GM23248 (cell line): Measurements from ENCODE around the gene SUPT20H. TPM values are rescaled to one million over a fixed set of nuclear protein-coding genes. Genes with fewer than 3 reads are reported as not detected.

ENCODE experiments used
- DNase-seq: peaks from one replicate; pipeline ENCODE4 v3.0.0-alpha.2; 2015
- H2AFZ ChIP-seq: fragments of 200-600 bp; sonication (generic); 2 replicates; pipeline ENCODE4 v1.6.1; 2016; ENCODE audit warnings: antibody characterized with exemption
- H3F3A ChIP-seq: fragments of 200-600 bp; sonication (generic); 2 replicates; pipeline ENCODE4 v1.6.1; 2016; ENCODE audit warnings: mild to moderate bottlenecking, antibody characterized with exemption, mixed run types; ENCODE audit not compliant: insufficient read depth
- H3K27ac ChIP-seq: fragments of 200-600 bp; sonication (generic); 2 replicates; pipeline ENCODE4 v1.5.1; 2016; ENCODE audit warnings: mild to moderate bottlenecking
- H3K27me3 ChIP-seq: fragments of 200-600 bp; sonication (generic); replicated peaks from 2 replicates; pipeline ENCODE4 v1.6.1; 2016; ENCODE audit warnings: mild to moderate bottlenecking; ENCODE audit not compliant: insufficient read depth
- H3K36me3 ChIP-seq: fragments of 200-600 bp; sonication (generic); 2 replicates; pipeline ENCODE4 v1.6.1; 2016; ENCODE audit warnings: low read depth, mild to moderate bottlenecking
- H3K4me1 ChIP-seq: fragments of 200-600 bp; sonication (generic); 2 replicates; pipeline ENCODE4 v1.6.1; 2016; ENCODE audit warnings: mild to moderate bottlenecking; ENCODE audit not compliant: insufficient read depth
- H3K4me2 ChIP-seq: fragments of 200-600 bp; sonication (generic); one replicate; pipeline ENCODE4 v1.6.1; 2016; ENCODE audit warnings: mild to moderate bottlenecking; ENCODE audit not compliant: unreplicated experiment
- H3K4me3 ChIP-seq: fragments of 200-600 bp; sonication (generic); 2 replicates; pipeline ENCODE4 v1.5.1; 2016; ENCODE audit warnings: mild to moderate bottlenecking
- H3K79me2 ChIP-seq: fragments of 200-600 bp; sonication (generic); 2 replicates; pipeline ENCODE4 v1.6.1; 2016; ENCODE audit warnings: mild to moderate bottlenecking; ENCODE audit not compliant: insufficient read depth
- H3K9ac ChIP-seq: fragments of 200-600 bp; sonication (generic); 2 replicates; pipeline ENCODE4 v1.6.1; 2016; ENCODE audit warnings: mild to moderate bottlenecking
- H3K9me2 ChIP-seq: fragments of 200-600 bp; sonication (generic); 2 replicates; pipeline ENCODE4 v1.6.1; 2016; ENCODE audit warnings: mixed run types, mild to moderate bottlenecking, moderate library complexity; ENCODE audit not compliant: insufficient read depth
- H3K9me3 ChIP-seq: fragments of 200-600 bp; sonication (generic); one replicate; pipeline ENCODE4 v1.6.1; 2017; ENCODE audit warnings: low read depth
- H4K20me1 ChIP-seq: fragments of 200-600 bp; sonication (generic); 2 replicates; pipeline ENCODE4 v1.6.0; 2016; ENCODE audit not compliant: insufficient read depth
- EZH2 ChIP-seq: fragments of 200-600 bp; sonication (generic); IDR thresholded peaks from 2 replicates; pipeline ENCODE4 v1.6.1; 2018; ENCODE audit warnings: antibody characterized with exemption, mild to moderate bottlenecking; ENCODE audit not compliant: insufficient read depth, poor library complexity, severe bottlenecking
- EZH2phosphoT487 ChIP-seq: fragments of 200-600 bp; sonication (generic); IDR thresholded peaks from 2 replicates; pipeline ENCODE4 v1.6.1; 2018; ENCODE audit warnings: antibody characterized with exemption, moderate library complexity, mild to moderate bottlenecking, low read depth; ENCODE audit not compliant: insufficient read depth
- WGBS, 2 experiments: methylation state at CpG; one replicate each; pipeline ENCODE4 v1.1.6; 2015 to 2017; ENCODE audit warnings: low lambda C conversion rate in 2 of 2, low coverage in 1 of 2; ENCODE audit errors: missing lambda C conversion rate in 2 of 2; 5-methylcytosine and 5-hydroxymethylcytosine counted together
- in situ Hi-C: fragments of 300-500 bp; cut with MboI; formaldehyde crosslinking; loops from 2 replicates; pipeline ENCODE4 v1.15.0; 2020
- polyA plus RNA-seq: library from polyadenylated mRNA; unstranded; fragments of >200 nt; fragmentation: Nextera tagmentation; extraction: Ambion mirVana; gene quantifications from 2 replicates; pipeline ENCODE4 v1.2.1, GENCODE V29; 2016
- total RNA-seq: library from RNA; depleted of rRNA; stranded (reverse); fragments of >200 nt; shearing (Covaris generic); gene quantifications from 2 replicates; pipeline ENCODE4 v1.2.3, GENCODE V29; 2014

SUPT20H gene
- total and polyA plus RNA-seq, 2 experiments from 2014 or later, result 28.6 to 45.1 TPM

DNA sequence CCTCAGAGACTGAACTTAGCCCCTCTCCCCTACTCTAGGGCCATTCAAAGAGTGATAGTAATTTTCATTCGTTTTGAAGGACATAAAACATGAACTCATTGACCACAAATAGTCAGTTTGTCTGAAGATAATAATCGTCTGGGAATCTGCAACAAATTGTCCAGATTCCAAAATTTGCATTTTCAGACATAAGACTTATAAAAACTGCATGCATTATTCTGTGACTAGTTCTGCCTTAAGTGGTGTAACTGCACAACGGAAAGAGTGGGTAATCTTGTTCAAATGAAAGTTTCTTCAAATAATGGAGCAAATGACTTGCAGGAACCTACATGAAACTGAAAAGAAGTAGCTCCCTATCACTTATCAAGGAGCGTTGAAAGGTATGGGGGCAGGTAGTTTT is 37.6 kb upstream of the SUPT20H start:
- H4K20me1 ChIP-seq, result no peaks in the 10 kb centered on the region
- peak; percentile 36 for DNase-seq
- in situ Hi-C loops, result loop anchor here (25.0 kb wide), 2 partner anchors 1115 to 1440 kb away; no protein-coding TSS in a partner anchor
- no peak for TF ChIP-seq EZH2phosphoT487
- no peak for TF ChIP-seq EZH2
- H3K9ac ChIP-seq, result no peak overlapping the region
- no peaks in the 10 kb centered on the region for H3K79me2 ChIP-seq
- 0 out of 2 replicates have a peak, but pooled peaks cover 3% of the 10 kb centered on the region for H3K4me1 ChIP-seq
- H3K27ac ChIP-seq, result no peak overlapping the region
- no peaks in the 10 kb centered on the region for H3K36me3 ChIP-seq
- no peaks in the 10 kb centered on the region for H3F3A ChIP-seq
- no peak overlapping the region; the same call in 1 of the 2 replicates for H2AFZ ChIP-seq
- no peak overlapping the region for H3K4me2 ChIP-seq
- no peaks in the 10 kb centered on the region for H3K9me2 ChIP-seq
- no peaks in the 10 kb centered on the region for H3K9me3 ChIP-seq
- H3K4me3 ChIP-seq, result no peak overlapping the region
- no peaks in the 10 kb centered on the region for H3K27me3 ChIP-seq
- 56 to 62% methylated on average over 4 of the region's 4 CpGs for WGBS, 2 experiments

DNA sequence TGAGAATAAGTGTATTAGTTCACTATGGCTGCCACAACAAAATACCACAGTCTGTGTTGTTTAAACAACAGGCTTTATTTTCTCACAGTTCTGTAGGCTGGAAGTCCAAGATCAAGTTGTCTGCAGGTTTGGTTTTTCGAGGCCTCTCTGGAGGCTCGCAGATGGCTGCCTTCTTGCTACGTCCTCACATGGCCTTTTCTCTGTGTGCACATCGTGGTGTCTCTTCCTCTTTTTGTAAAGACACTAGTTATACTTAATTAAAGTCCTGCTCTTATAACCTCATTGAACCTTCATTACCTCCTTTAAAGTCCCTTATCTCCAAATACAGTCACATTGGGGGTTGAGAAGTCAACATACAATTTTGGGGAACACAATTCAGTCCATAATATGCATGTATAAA is 35.4 kb upstream of the SUPT20H start:
- no peak overlapping the region for H3K9ac ChIP-seq
- no peak for DNase-seq
- no peaks in the 10 kb centered on the region for H3K9me3 ChIP-seq
- TF ChIP-seq EZH2phosphoT487 (no peak), EZH2 (no peak)
- H3F3A ChIP-seq, result no peaks in the 10 kb centered on the region
- 88 to 90% methylated on average over 4 of the region's 4 CpGs for WGBS, 2 experiments
- no peak overlapping the region for H3K4me2 ChIP-seq
- H3K79me2 ChIP-seq, result no peaks in the 10 kb centered on the region
- H4K20me1 ChIP-seq, result no peaks in the 10 kb centered on the region
- H3K27me3 ChIP-seq, result no peaks in the 10 kb centered on the region
- 0 out of 2 replicates have a peak, but pooled peaks cover 3% of the 10 kb centered on the region for H3K4me1 ChIP-seq
- H2AFZ ChIP-seq, result no peak overlapping the region
- H3K27ac ChIP-seq, result no peak overlapping the region
- no peak overlapping the region for H3K4me3 ChIP-seq
- H3K9me2 ChIP-seq, result no peaks in the 10 kb centered on the region
- H3K36me3 ChIP-seq, result no peaks in the 10 kb centered on the region
- in situ Hi-C loops, result loop anchor here (25.0 kb wide), 2 partner anchors 1117 to 1442 kb away; no protein-coding TSS in a partner anchor

DNA sequence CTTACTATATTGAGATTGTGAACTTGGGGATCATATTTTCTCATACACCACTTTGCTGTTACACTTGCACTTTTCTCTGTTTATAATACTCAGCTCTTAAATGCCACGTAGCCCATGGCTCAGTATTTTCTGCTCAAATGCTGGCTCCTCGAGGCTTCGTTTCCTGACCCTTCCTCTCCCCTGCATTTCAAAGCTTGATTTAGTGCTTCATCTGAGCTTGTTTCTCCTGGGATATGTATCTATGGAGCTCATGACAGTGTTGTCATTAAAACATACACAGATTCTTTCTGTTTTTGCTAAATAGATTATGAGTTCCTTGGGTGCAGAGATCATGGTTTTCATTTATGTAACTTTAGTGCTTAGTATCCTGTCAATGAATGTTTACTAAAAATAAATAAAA is 34.6 kb upstream of the SUPT20H start:
- H2AFZ ChIP-seq, result no peak overlapping the region
- no peaks in the 10 kb centered on the region for H3F3A ChIP-seq
- no peaks in the 10 kb centered on the region for H3K27me3 ChIP-seq
- WGBS, 2 experiments, result 57 to 61% methylated on average over 3 of the region's 3 CpGs
- H3K4me2 ChIP-seq, result no peak overlapping the region
- no peak overlapping the region for H3K4me3 ChIP-seq
- H3K9ac ChIP-seq, result no peak overlapping the region
- H3K27ac ChIP-seq, result no peak overlapping the region
- in situ Hi-C loops, result loop anchor here (25.0 kb wide), 2 partner anchors 1118 to 1443 kb away; no protein-coding TSS in a partner anchor
- H4K20me1 ChIP-seq, result no peaks in the 10 kb centered on the region
- H3K79me2 ChIP-seq, result no peaks in the 10 kb centered on the region
- H3K9me2 ChIP-seq, result no peaks in the 10 kb centered on the region
- no peaks in the 10 kb centered on the region for H3K9me3 ChIP-seq
- 0 out of 2 replicates have a peak, but pooled peaks cover 3% of the 10 kb centered on the region for H3K4me1 ChIP-seq
- no peak for DNase-seq
- TF ChIP-seq EZH2phosphoT487, result no peak
- TF ChIP-seq EZH2, result no peak
- no peaks in the 10 kb centered on the region for H3K36me3 ChIP-seq

GRCh38 chr13:37091835-37092234 is 32.3 kb upstream of the SUPT20H start:
- H3K9me3 ChIP-seq, result no peaks in the 10 kb centered on the region
- WGBS, 2 experiments, result 79 to 89% methylated on average over 1 of the region's 1 CpG
- H3K4me3 ChIP-seq, result no peak overlapping the region
- no peak overlapping the region for H3K27ac ChIP-seq
- H3K36me3 ChIP-seq, result no peaks in the 10 kb centered on the region
- TF ChIP-seq EZH2phosphoT487 (no peak), EZH2 (no peak)
- no peaks in the 10 kb centered on the region for H3K4me1 ChIP-seq
- H3K4me2 ChIP-seq, result no peak overlapping the region
- H3F3A ChIP-seq, result no peaks in the 10 kb centered on the region
- no peaks in the 10 kb centered on the region for H3K27me3 ChIP-seq
- no peaks in the 10 kb centered on the region for H4K20me1 ChIP-seq
- no peaks in the 10 kb centered on the region for H3K79me2 ChIP-seq
- H2AFZ ChIP-seq, result no peak overlapping the region
- in situ Hi-C loops, result loop anchor here (25.0 kb wide), 2 partner anchors 1120 to 1445 kb away; no protein-coding TSS in a partner anchor
- no peak overlapping the region for H3K9ac ChIP-seq
- DNase-seq, result no peak
- H3K9me2 ChIP-seq, result no peaks in the 10 kb centered on the region
